Activated T-cell treated with anti-CD3 and anti-CD28 coated beads, Interleukin-2, amount 50 U/mL, for 24 hours (primary cell): Measurements from ENCODE around the gene OR8A1.

Experiments used
- DNase-seq: peaks from one replicate; pipeline ENCODE4 v3.0.0-alpha.2; 2020
- H3K27ac Mint-ChIP-seq: 2 replicates; pipeline ENCODE4 v1.8.0; 2020; ENCODE audit warnings: mild to moderate bottlenecking, mixed read lengths
- H3K27me3 Mint-ChIP-seq: 2 replicates; pipeline ENCODE4 v1.8.0; 2020; ENCODE audit warnings: mixed read lengths
- H3K36me3 Mint-ChIP-seq: 2 replicates; pipeline ENCODE4 v1.8.0; 2020; ENCODE audit warnings: low read depth, mixed read lengths
- H3K4me1 Mint-ChIP-seq: 2 replicates; pipeline ENCODE4 v1.8.0; 2020; ENCODE audit warnings: low read depth, mixed read lengths
- H3K4me3 Mint-ChIP-seq: 2 replicates; pipeline ENCODE4 v1.8.0; 2020; ENCODE audit warnings: mild to moderate bottlenecking, moderate library complexity, mixed read lengths
- H3K9me3 Mint-ChIP-seq: 2 replicates; pipeline ENCODE4 v1.8.0; 2020; ENCODE audit warnings: mixed read lengths

The OR8A1 gene

DNA sequence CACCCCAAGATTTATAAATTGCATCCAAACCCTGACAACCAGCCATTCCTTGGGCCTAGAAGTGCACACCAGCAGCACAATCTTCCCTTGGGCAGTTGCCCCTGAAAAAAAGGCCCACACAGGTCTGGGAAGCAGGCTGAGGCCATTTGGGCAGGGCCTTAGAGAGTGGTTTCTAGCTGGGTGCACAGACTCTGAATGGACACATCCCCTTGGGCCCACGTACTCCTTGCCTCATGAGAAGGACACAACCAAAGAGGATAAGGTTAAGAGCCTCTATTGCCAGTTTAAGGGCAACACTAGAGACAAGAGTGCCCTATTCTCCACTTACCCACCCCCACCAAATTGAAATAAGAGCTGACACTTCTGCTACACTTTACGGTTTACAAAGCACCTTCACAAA is 40.5 kb downstream of the OR8A1 start:
- Mint-ChIP-seq H3K4me1 (peaks cover 7% of the 10 kb centered on the region), H3K27ac (no peak overlapping the region), H3K36me3 (no peaks in the 10 kb centered on the region), H3K4me3 (no peak overlapping the region), H3K27me3 (peaks cover 1% of the 10 kb centered on the region), H3K9me3 (no peaks in the 10 kb centered on the region)
- DNase-seq: no peak

- Mint-ChIP-seq H3K27ac (peak within 1 kb of the TSS; percentile 71), H3K36me3 (no peaks in the 10 kb centered on the region), H3K27me3 (peaks cover 2% of the 10 kb centered on the region), H3K9me3 (no peaks in the 10 kb centered on the region), H3K4me3 (no peak within 1 kb of the TSS), H3K4me1 (peaks cover 7% of the 10 kb centered on the region)
- DNase-seq: no peak
Observed at GRCh38 chr11:124611064-124611463, 41.3 kb downstream of the OR8A1 start, which contains the start of gene PANX3. PANX3 (plus strand) TSS chr11:124611428; CDS start chr11:124611557, 129 bp downstream.

DNA sequence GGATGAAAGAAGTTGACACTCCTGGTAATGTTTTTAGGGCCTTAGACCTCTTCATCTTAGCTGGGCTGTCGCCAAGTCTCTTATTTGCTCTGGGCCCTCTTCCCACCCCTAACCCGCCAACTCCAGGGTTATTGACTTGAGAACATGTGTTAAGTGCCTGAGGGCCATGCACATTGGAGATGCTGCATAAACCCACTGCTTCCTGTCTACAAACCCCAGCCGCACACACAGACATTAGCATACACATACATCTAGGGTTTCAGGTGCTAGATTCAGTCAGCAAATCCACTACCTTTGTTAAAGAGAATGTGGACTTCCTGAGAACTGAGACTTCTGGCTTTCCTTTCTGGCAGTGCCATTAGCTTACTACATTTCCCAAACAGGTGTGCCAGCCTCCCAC is 42.2 kb downstream of the OR8A1 start:
- no peaks in the 10 kb centered on the region for H3K36me3 Mint-ChIP-seq
- no peaks in the 10 kb centered on the region for H3K9me3 Mint-ChIP-seq
- no peak overlapping the region for H3K4me3 Mint-ChIP-seq
- peaks cover 7% of the 10 kb centered on the region for H3K4me1 Mint-ChIP-seq
- H3K27ac Mint-ChIP-seq: peak overlapping the region; percentile 71
- no peak for DNase-seq
- H3K27me3 Mint-ChIP-seq: peaks cover 2% of the 10 kb centered on the region

- H3K4me1 Mint-ChIP-seq: peaks cover 7% of the 10 kb centered on the region
- H3K27ac Mint-ChIP-seq: no peak overlapping the region
- H3K36me3 Mint-ChIP-seq: no peaks in the 10 kb centered on the region
- H3K4me3 Mint-ChIP-seq: no peak overlapping the region
- H3K9me3 Mint-ChIP-seq: no peaks in the 10 kb centered on the region
- peaks cover 2% of the 10 kb centered on the region for H3K27me3 Mint-ChIP-seq
- no peak for DNase-seq
Observed at GRCh38 chr11:124612567-124613246, 42.9 kb downstream of the OR8A1 start.

DNA sequence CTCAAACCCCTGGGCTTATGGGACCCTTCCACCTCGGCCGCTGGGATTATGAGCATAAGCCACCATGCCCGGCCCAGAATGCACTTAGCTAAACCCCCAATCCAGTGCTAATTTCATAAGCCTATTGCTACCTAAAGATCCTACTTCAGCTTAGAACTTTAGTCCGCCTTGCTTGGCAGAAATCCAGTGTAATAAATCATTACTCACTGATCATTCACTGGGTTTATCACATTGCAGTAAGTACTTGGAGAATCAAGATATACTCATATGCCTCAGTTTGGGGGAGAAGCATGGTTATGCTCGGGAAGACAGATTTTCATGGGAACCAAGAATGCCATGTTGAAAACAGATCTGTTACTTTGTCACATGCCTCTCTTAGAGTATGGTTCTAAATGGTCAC is 49.1 kb downstream of the OR8A1 start:
- no peak overlapping the region for H3K27ac Mint-ChIP-seq
- H3K4me3 Mint-ChIP-seq: no peak overlapping the region
- H3K4me1 Mint-ChIP-seq: peaks cover 10% of the 10 kb centered on the region
- H3K36me3 Mint-ChIP-seq: peaks cover 14% of the 10 kb centered on the region
- no peak for DNase-seq
- H3K9me3 Mint-ChIP-seq: no peaks in the 10 kb centered on the region
- peaks cover 4% of the 10 kb centered on the region for H3K27me3 Mint-ChIP-seq
